WTC11 (cell line): ENCODE data around the gene C3orf22. TPM values are rescaled to one million over a fixed set of nuclear protein-coding genes. Genes with fewer than 3 reads are reported as not detected.
"Not testable (repeated sequence)": the region's sequence is repeated elsewhere in the genome, so short reads cannot be mapped to it uniquely, and the experiment has no call there.

Source experiments
- ATAC-seq: fragments of 200-7000 bp; cut with Tn5 transposase; 2 replicates; pipeline ENCODE4 v1.10.0; 2021; ENCODE audit warnings: mild to moderate bottlenecking, moderate library complexity
- CTCF ChIA-PET: fragments of 300-600 bp; sonication (Branson Sonifier 250); formaldehyde crosslinking; loops from one replicate; lab custom pipeline; 2021; ENCODE audit warnings: antibody characterized with exemption; lab: Charles Lee
- POLR2A ChIA-PET: fragments of 350-600 bp; sonication (Branson Sonifier 250); formaldehyde crosslinking; loops from one replicate; lab custom pipeline; 2021; ENCODE audit warnings: antibody characterized with exemption; lab: Charles Lee
- DNase-seq: peaks from one replicate; pipeline ENCODE4 v3.0.0; 2021; ENCODE audit warnings: low spot score
- H3K27ac Mint-ChIP-seq: 2 replicates; pipeline ENCODE4 v1.8.0; 2021; ENCODE audit warnings: mixed read lengths
- H3K27me3 Mint-ChIP-seq: 2 replicates; pipeline ENCODE4 v1.8.0; 2021; ENCODE audit warnings: low read depth, mild to moderate bottlenecking, moderate library complexity, mixed read lengths
- H3K36me3 Mint-ChIP-seq: 2 replicates; pipeline ENCODE4 v1.8.0; 2021; ENCODE audit warnings: mixed read lengths
- H3K4me1 Mint-ChIP-seq: 2 replicates; pipeline ENCODE4 v1.8.0; 2022; ENCODE audit warnings: mixed read lengths
- H3K4me3 Mint-ChIP-seq: 2 replicates; pipeline ENCODE4 v1.8.0; 2021; ENCODE audit warnings: mild to moderate bottlenecking, moderate library complexity, mixed read lengths
- H3K9me3 Mint-ChIP-seq: 2 replicates; pipeline ENCODE4 v1.8.0; 2021; ENCODE audit warnings: mixed read lengths
- AFF4 ChIP-seq: sonication (generic); formaldehyde crosslinking; IDR thresholded peaks from 2 replicates; pipeline ENCODE4 v1.8.1; 2023; ENCODE audit warnings: mild to moderate bottlenecking, missing genetic modification reagents, borderline replicate concordance
- ATF2 ChIP-seq: sonication (generic); formaldehyde crosslinking; IDR thresholded peaks from 2 replicates; pipeline ENCODE4 v1.8.1; 2022; ENCODE audit warnings: low read depth, missing genetic modification reagents, borderline replicate concordance
- CDX4 ChIP-seq: fragments of 250-450 bp; sonication (Bioruptor Pico); IDR thresholded peaks from 2 replicates; pipeline ENCODE4 v1.9.0; 2021; ENCODE audit warnings: moderate library complexity, mild to moderate bottlenecking, inconsistent platforms, borderline replicate concordance
- ETV6 ChIP-seq: sonication (generic); formaldehyde crosslinking; IDR thresholded peaks from 2 replicates; pipeline ENCODE4 v1.8.1; 2022; ENCODE audit warnings: mild to moderate bottlenecking, missing genetic modification reagents
- FOXP4 ChIP-seq: sonication (generic); formaldehyde crosslinking; IDR thresholded peaks from 2 replicates; pipeline ENCODE4 v1.8.0; 2022; ENCODE audit warnings: mild to moderate bottlenecking, missing genetic modification reagents
- JAZF1 ChIP-seq: fragments of 250-450 bp; sonication (Bioruptor Pico); IDR thresholded peaks from 2 replicates; pipeline ENCODE4 v1.9.0; 2021; ENCODE audit warnings: moderate library complexity, mild to moderate bottlenecking, inconsistent platforms
- SMAD3 ChIP-seq: sonication (generic); formaldehyde crosslinking; IDR thresholded peaks from 2 replicates; pipeline ENCODE4 v1.8.0; 2022; ENCODE audit warnings: missing genetic modification reagents, mild to moderate bottlenecking, borderline replicate concordance
- ZNF317 ChIP-seq: sonication (generic); formaldehyde crosslinking; IDR thresholded peaks from 2 replicates; pipeline ENCODE4 v1.8.1; 2023; ENCODE audit warnings: low read depth, mild to moderate bottlenecking, moderate library complexity, missing genetic modification reagents, borderline replicate concordance
- total RNA-seq: library from RNA; stranded (reverse); gene quantifications from 3 replicates; pipeline ENCODE4 v1.2.3, GENCODE V29; 2021
- TF ChIP-seq, protein P1 (sequence below): sonication (generic); formaldehyde crosslinking; IDR thresholded peaks from 2 replicates; pipeline ENCODE4 v1.8.0; 2023; ENCODE audit warnings: missing genetic modification reagents
- TF ChIP-seq, protein P2 (sequence below): sonication (generic); formaldehyde crosslinking; IDR thresholded peaks from 2 replicates; pipeline ENCODE4 v1.8.1; 2023; ENCODE audit warnings: mild to moderate bottlenecking, moderate library complexity, missing genetic modification reagents

The C3orf22 gene
- total RNA-seq, 1 experiment from 2014 or later = not detected

- DNase-seq = no peak
- CTCF ChIA-PET = no interaction called here
- POLR2A ChIA-PET = no interaction called here
- ATAC-seq = no peak
- Mint-ChIP-seq H3K36me3 (no peaks in the 10 kb centered on the region; the same call in 1 of the 2 replicates), H3K27ac (no peak overlapping the region), H3K4me1 (no peaks in the 10 kb centered on the region), H3K9me3 (no peaks in the 10 kb centered on the region), H3K4me3 (no peak overlapping the region), H3K27me3 (no peaks in the 10 kb centered on the region; the same call in 1 of the 2 replicates)
- TF ChIP-seq, protein P1, sequence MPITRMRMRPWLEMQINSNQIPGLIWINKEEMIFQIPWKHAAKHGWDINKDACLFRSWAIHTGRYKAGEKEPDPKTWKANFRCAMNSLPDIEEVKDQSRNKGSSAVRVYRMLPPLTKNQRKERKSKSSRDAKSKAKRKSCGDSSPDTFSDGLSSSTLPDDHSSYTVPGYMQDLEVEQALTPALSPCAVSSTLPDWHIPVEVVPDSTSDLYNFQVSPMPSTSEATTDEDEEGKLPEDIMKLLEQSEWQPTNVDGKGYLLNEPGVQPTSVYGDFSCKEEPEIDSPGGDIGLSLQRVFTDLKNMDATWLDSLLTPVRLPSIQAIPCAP (CRISPR knock-in tag) = no peak
- TF ChIP-seq ATF2 (CRISPR knock-in tag) (no peak), CDX4 (CRISPR knock-in tag) (no peak), AFF4 (CRISPR knock-in tag) (no peak), ETV6 (no peak)
These were observed 46.0 kb upstream of the C3orf22 start for GRCh38 chr3:126604691-126605090.

- TF ChIP-seq SMAD3 (CRISPR knock-in tag) (no peak), FOXP4 (CRISPR knock-in tag) (no peak), JAZF1 (no peak)
- TF ChIP-seq, protein P2, sequence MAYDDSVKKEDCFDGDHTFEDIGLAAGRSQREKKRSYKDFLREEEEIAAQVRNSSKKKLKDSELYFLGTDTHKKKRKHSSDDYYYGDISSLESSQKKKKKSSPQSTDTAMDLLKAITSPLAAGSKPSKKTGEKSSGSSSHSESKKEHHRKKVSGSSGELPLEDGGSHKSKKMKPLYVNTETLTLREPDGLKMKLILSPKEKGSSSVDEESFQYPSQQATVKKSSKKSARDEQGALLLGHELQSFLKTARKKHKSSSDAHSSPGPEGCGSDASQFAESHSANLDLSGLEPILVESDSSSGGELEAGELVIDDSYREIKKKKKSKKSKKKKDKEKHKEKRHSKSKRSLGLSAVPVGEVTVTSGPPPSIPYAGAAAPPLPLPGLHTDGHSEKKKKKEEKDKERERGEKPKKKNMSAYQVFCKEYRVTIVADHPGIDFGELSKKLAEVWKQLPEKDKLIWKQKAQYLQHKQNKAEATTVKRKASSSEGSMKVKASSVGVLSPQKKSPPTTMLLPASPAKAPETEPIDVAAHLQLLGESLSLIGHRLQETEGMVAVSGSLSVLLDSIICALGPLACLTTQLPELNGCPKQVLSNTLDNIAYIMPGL (CRISPR knock-in tag) = no peak
- ChIA-PET CTCF (no interaction called here), POLR2A (no interaction called here)
- DNase-seq = no peak
- no peak for ATAC-seq
- Mint-ChIP-seq H3K9me3 (peaks cover 10% of the 10 kb centered on the region), H3K4me1 (no peaks in the 10 kb centered on the region), H3K4me3 (no peak overlapping the region), H3K27me3 (no peaks in the 10 kb centered on the region; the same call in 1 of the 2 replicates), H3K27ac (no peak overlapping the region), H3K36me3 (no peaks in the 10 kb centered on the region)
These were observed 40.4 kb upstream of the C3orf22 start for GRCh38 chr3:126599101-126599500.

- H3K36me3 Mint-ChIP-seq = peaks cover 13% of the 10 kb centered on the region
- H3K27ac Mint-ChIP-seq, H3K27me3 Mint-ChIP-seq, DNase-seq, CTCF ChIA-PET, H3K4me3 Mint-ChIP-seq, ATAC-seq, POLR2A ChIA-PET: not testable (repeated sequence)
- H3K4me1 Mint-ChIP-seq = peaks cover 10% of the 10 kb centered on the region; the same call in 1 of the 2 replicates
- peak; percentile 88 for TF ChIP-seq ZNF317
- H3K9me3 Mint-ChIP-seq = peaks cover 27% of the 10 kb centered on the region
These were observed 36.7 kb upstream of the C3orf22 start for GRCh38 chr3:126595479-126595878.

DNA sequence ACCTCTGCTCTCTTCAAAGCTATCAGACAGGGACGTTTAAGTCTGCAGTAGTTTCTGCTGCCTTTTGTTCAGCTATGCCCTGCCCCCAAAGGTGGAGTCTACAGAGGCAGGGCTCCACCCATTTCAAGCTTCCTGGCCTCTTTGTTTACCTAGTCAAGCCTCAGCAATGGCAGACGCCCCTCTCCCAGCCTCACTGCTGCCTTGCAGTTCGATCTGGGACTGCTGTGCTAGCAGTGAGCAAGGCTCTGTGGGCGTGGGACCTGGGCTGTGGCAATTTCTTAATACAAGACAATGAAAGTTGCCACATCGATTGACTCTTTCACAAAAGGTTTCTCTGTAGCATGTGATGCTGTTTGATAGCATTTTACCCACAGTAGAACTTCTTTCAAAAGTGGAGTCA, 32.8 kb upstream of the C3orf22 start:
- H3K9me3 Mint-ChIP-seq = peaks cover 63% of the 10 kb centered on the region
- POLR2A ChIA-PET, H3K4me3 Mint-ChIP-seq, H3K27ac Mint-ChIP-seq: not testable (repeated sequence)
- ATAC-seq = peak; percentile 83
- CTCF ChIA-PET = interaction anchor here (0.7 kb wide), 1 partner anchor 35 kb away, joined by 3 read pairs; no protein-coding TSS in a partner anchor
- peaks cover 16% of the 10 kb centered on the region for H3K36me3 Mint-ChIP-seq
- peaks cover 10% of the 10 kb centered on the region; the same call in 1 of the 2 replicates for H3K4me1 Mint-ChIP-seq
- DNase-seq = peak; percentile 35
- H3K27me3 Mint-ChIP-seq = peaks cover 18% of the 10 kb centered on the region
